ENCODE results near the gene KIRREL3.

Gene KIRREL3

DNA sequence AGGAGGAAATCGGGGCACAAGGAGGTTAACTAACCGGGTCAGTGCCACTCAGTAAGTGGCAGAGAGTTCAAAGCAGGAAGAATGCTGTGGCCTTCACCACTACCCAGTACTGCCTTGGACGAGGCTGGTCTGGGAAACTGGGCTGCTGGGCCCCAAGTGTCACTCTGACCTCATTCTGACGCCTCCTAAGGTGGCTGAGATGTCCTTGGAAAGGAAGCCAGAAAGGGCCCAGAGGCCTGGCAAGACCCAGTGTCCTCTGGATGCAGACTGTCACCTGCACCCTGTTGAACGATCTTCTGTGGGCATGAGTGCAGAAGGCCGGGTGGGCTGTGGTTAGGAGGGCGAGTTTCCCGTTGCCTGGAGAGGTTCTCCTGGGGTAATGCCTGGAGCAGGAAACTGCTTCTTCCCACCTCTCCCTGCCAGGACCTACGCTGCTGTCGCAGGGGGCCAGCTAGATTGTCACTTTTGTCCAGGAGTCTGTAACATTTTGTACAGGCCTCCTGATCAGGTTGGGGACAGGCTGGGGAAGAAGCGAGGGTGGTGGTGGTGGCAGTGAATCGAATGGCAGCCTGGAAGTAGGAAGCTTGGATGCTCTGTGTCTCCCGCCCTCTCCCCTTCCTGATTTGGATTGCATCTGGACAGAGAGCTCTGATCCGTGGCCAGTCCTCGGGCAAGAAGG lies 540.0 kb downstream of the KIRREL3 start:
- no peak for DNase-seq

DNA sequence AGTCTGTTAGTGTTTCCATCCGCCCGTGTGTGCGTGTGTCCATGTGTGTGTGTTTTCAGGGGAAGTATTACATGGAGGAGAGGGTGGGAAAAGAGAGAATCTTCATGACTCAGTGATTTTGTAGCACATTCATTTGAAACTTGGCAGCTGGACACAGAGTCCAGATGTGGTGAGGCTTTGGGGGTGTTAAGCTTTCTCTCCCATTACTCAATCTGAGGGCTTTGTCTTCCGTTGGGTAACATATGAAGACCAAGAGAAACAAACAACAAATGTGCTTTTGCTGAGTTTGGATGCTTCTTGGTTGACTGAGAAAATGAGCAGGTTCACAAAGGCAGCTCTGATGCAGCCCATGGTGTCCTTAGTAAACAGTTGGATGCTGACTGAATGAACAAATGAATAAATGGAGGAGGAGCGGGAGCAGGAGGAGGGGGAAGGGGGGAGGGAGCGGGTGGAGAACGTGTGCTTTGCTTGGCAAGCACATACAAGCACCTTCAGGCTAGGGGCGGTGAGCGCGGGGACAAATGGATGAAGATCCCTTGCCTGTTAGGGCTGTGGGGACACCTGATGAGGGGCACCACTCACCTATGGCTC lies 540.8 kb downstream of the KIRREL3 start:
- peak; percentile 64 for DNase-seq

DNA sequence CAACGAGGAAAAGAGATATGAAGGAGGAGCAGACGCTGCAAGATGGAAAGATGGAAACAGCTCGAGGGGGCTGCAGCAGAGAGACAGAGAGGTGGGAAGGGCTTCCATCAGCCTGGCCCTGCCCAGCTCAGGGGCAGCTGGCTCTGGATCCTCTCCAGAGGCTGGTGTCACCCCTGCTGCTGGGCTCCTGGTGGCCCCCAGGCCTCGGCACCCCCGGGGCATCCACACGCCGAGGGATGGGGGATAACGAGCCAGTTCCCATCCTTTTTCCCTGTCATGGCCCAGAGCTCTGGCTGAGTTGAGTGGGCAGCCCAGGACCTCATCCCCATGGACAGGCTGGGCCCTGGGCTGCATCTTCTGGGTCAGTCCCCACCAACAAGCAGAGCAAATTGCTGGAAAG lies 542.8 kb downstream of the KIRREL3 start:
- no peak for DNase-seq

DNA sequence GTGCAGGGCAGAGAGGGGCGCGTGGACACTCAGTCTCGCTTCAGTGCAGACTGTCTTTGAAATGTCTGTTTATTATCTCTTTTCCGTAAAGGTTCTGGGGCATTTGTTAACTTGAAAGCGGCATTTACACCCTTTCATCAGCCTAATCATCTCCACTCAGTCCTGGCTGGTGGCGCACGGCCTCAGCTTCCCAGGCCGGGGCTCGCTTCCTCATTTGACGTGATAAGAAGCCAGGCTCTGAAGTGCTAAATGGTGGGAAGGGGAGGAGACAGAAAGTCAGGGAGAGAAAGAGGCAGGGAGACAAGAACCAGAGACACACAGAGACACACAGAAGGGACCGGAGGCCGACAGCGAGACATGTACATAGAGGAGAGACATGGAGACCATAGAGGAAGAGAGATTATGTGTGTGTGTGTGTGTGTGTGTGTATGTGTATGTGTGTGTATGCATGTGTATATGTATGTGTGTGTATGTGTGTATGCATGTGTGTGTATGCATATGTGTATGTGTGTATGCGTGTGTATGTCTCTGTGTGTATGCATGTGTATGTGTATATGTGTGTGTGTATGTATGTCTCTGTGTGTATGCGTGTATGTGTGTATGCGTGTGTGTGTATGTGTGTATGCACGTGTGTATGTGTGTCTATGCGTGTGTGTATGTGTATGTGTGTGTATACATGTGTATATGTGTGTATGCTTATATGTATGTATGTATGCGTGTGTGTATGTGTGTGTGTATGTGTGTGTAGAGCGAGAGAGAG lies 543.6 kb downstream of the KIRREL3 start:
- DNase-seq: no peak

GRCh38 chr11:126456089-126456488 lies 544.5 kb downstream of the KIRREL3 start:
- DNase-seq: no peak

GRCh38 chr11:126452241-126453101 lies 548.1 kb downstream of the KIRREL3 start:
- no peak for DNase-seq

- no peak for DNase-seq
These were observed 549.3 kb downstream of the KIRREL3 start for GRCh38 chr11:126451211-126451802.

- no peak for DNase-seq
These were observed 549.8 kb downstream of the KIRREL3 start for GRCh38 chr11:126450806-126451205.

DNA sequence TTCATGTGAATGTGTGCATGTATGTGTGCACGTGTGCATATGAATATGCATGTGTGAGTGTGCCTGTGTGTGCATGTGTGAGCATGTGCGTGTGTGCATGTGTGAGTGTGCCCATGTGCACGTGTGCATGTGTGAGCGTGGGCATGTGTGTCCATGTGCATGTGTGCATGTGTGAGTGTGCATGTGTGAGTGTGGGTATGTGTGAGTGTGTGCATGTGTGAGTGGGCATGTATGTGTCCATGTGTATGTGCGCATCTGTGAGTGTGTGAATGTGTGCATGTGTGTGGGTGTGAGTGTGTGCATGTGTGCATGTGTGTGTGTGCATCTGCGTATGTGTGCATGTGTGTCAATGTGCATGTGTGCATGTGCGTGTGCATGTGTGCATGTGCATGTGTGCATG lies 550.4 kb downstream of the KIRREL3 start:
- DNase-seq: no peak

GRCh38 chr11:126446581-126446980 lies 554.0 kb downstream of the KIRREL3 start:
- no peak for DNase-seq

DNA sequence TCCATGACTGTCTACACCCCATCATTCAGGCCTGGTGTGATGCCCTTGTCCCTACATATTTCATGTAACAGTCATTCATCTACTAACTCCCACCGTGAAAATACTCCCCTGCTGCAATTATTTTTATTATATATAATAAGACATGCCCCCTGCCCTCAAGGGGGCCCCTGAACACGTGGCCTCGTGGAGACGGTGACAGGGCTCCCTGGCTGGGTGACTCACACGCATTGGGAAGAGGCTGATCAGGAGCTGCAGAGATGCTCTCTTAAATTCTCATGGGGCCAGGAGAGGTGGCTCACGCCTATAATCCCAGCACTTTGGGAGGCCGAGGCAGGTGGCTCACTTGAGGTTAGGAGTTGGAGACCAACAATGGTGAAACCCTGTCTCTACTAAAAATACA lies 556.5 kb downstream of the KIRREL3 start:
- DNase-seq: peak; percentile 47

DNA sequence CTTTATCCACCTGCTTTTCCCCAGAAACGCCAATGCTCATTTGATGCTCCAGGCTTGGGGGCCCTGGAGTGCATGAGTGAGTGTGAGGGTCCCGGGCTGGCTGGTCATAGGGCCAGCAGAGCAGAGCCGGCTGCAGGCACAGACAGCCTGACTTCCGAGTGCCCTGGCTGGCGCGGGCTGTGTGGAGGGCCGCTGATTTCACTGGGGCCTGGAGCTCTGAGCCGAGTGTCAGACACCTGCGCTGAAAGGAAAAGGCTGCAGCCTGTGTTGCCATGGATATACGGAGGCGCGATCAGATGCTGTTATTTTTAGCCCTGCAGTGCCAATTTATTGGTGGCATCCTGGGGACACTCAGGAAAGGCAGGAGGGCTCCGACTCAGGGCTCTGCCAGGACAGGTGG lies 557.5 kb downstream of the KIRREL3 start:
- no peak for DNase-seq

GRCh38 chr11:126440792-126441514 lies 559.6 kb downstream of the KIRREL3 start:
- peak; percentile 74 for DNase-seq

GRCh38 chr11:126440276-126440675 lies 560.3 kb downstream of the KIRREL3 start:
- DNase-seq: no peak

- no peak for DNase-seq
These were observed 561.9 kb downstream of the KIRREL3 start for GRCh38 chr11:126438691-126439090.

DNA sequence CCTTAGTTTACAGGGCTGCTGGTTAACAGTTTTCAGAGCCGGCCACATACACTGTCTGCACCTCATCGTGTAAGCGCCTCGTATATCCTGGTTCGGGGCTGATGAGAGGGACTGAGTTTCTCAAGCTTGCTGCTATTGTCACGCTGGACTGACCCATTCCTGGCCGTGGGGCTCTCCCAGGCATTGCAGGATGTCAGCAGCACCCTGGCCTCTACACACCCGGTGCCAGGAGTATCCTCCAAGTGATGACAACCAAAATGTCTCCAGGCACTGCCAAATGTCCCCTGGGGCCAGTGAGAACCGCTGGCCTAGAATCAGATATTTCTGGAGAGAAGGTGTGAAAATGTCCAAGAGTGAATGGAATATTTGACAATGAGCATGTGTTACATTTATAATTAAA lies 562.3 kb downstream of the KIRREL3 start:
- no peak for DNase-seq

- no peak for DNase-seq
These were observed 562.8 kb downstream of the KIRREL3 start for GRCh38 chr11:126437731-126438130.

- no peak for DNase-seq
These were observed 564.3 kb downstream of the KIRREL3 start for GRCh38 chr11:126436209-126436755.

- peak; percentile 43 for DNase-seq
These were observed 565.6 kb downstream of the KIRREL3 start for GRCh38 chr11:126434950-126435335.

DNA sequence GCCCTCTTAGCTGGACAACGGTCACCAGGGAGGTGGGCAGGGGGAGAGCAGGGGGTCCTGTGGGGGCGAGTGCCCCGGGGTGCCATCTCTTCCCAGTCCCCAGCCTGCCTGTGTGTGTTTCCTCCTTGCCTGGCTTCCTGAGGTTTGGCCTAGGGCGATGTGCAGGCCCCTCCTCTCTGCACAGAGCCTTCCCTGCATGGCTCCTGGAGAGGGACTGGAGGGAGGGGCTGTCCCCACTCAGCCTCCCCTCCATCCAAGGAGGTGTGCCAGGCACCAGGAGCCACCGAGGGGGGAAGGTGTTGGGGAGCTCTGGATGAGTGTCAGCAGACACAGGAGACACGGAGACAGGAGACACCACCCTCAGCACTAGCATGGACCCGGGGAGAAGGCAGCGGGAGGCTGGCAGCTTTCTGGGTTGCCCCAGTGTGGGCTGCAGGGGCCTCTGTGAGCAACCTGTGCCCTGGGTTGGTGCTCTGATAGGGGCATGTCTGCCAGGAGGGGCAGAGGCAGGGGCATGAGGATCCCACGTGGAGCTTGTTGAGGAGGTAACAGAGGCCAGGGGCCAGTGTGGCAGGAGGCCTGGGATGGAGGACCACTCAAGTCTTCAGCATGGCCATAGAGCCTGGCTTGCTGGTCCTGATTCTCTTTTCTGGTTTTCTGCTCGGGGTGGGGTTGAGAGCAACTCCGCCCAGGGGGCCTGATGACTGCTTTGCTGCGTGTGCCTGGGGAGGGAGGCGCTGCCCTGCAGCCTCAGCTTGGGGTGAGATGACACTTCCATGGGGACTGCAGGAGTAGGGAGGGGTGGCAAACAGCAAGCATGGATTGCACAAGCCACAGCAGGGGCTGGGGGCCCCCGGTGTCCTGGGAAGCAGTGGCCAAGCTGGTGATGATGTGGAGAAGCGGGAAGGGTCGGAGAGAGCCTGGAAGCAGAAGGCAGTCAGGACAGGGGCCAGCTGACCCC lies 566.3 kb downstream of the KIRREL3 start:
- DNase-seq: peak; percentile 29

All from fibroblast of skin of scalp (primary cell).